ENCODE data around the gene GLB1L3.

DNA sequence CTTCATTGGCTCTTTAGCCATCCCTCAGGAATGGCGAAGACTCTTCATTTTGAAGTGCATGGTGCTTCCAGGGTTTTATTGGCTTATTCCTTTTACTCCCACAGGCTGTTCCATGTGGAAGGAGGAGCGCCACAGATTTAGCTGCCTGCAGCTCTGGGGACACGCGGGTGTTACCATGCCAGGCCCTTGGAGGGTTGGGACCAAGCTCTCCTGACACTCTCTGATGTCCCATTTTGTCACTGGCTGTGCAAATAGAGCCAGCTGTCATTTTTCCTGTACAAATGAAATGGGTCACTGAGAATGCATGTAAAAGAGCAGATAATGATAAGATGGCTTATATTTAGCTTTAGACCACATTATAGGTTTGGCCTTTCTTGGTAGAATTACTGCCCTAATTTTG lies 32.3 kb upstream of the GLB1L3 start:
- no peak for TF ChIP-seq GATA2 (IDR thresholded peaks at IDR 0.05; ENCODE audit: low read depth, low read length)
- no peak for TF ChIP-seq GATA3 (IDR thresholded peaks at IDR 0.05; ENCODE audit: low read depth, low read length)
